Loucy (cell line): ENCODE measurements around the gene EFCAB8.

ENCODE experiments used
- H2AFZ ChIP-seq: fragments of 200-600 bp; sonication (generic); 2 replicates; pipeline ENCODE4 v1.6.0; 2016; ENCODE audit warnings: antibody characterized with exemption, mild to moderate bottlenecking, low read length, moderate library complexity
- H3F3A ChIP-seq: fragments of 200-600 bp; 2 replicates; pipeline ENCODE4 v1.6.0; 2016; ENCODE audit warnings: antibody characterized with exemption, low read depth, mild to moderate bottlenecking
- H3K27me3 ChIP-seq: fragments of 200-600 bp; sonication (generic); 2 replicates; pipeline ENCODE4 v1.6.1; 2014; ENCODE audit warnings: low read length, mild to moderate bottlenecking; ENCODE audit not compliant: insufficient read depth, poor library complexity, severe bottlenecking
- H3K36me3 ChIP-seq: fragments of 200-600 bp; sonication (generic); 2 replicates; pipeline ENCODE4 v1.6.1; 2016; ENCODE audit warnings: low read length; ENCODE audit not compliant: insufficient read depth
- H3K4me1 ChIP-seq: fragments of 200-600 bp; sonication (generic); 2 replicates; pipeline ENCODE4 v1.5.1; 2014; ENCODE audit warnings: low read length, mild to moderate bottlenecking; ENCODE audit not compliant: insufficient read depth, poor library complexity, severe bottlenecking
- H3K4me2 ChIP-seq: fragments of 200-600 bp; sonication (generic); 2 replicates; pipeline ENCODE4 v1.6.0; 2014; ENCODE audit warnings: antibody characterized with exemption, low read length, low read depth, mild to moderate bottlenecking; ENCODE audit not compliant: poor library complexity, severe bottlenecking
- H3K4me3 ChIP-seq: fragments of 200-600 bp; sonication (generic); 2 replicates; pipeline ENCODE4 v1.5.1; 2014; ENCODE audit warnings: low read length, mild to moderate bottlenecking, mixed read lengths; ENCODE audit not compliant: poor library complexity, severe bottlenecking
- H3K79me2 ChIP-seq: fragments of 200-600 bp; sonication (generic); 2 replicates; pipeline ENCODE4 v1.6.1; 2014; ENCODE audit warnings: low read length; ENCODE audit not compliant: insufficient read depth
- H3K9ac ChIP-seq: fragments of 200-600 bp; sonication (generic); 2 replicates; pipeline ENCODE4 v1.6.0; 2014; ENCODE audit warnings: mild to moderate bottlenecking, low read depth, low read length, moderate library complexity; ENCODE audit not compliant: poor library complexity, severe bottlenecking
- H3K9me2 ChIP-seq: fragments of 200-600 bp; sonication (generic); replicated peaks from 2 replicates; pipeline ENCODE4 v1.6.1; 2016; ENCODE audit warnings: low read depth, low read length, mixed read lengths
- H3K9me3 ChIP-seq: fragments of 200-600 bp; sonication (generic); 2 replicates; pipeline ENCODE4 v1.6.1; 2014; ENCODE audit warnings: mild to moderate bottlenecking, antibody characterized with exemption, low read length, low read depth; ENCODE audit not compliant: insufficient read depth
- H4K20me1 ChIP-seq: fragments of 200-600 bp; sonication (generic); 2 replicates; pipeline ENCODE4 v1.6.0; 2014; ENCODE audit warnings: antibody characterized with exemption, low read length, mild to moderate bottlenecking; ENCODE audit not compliant: insufficient read depth, poor library complexity, severe bottlenecking
- EZH2phosphoT487 ChIP-seq: fragments of 200-600 bp; IDR thresholded peaks from 2 replicates; pipeline ENCODE4 v1.6.1; 2018; ENCODE audit warnings: antibody characterized with exemption, mild to moderate bottlenecking, moderate library complexity, borderline replicate concordance
- TF ChIP-seq, protein P1 (sequence below): fragments of 200-600 bp; sonication (generic); conservative IDR thresholded peaks from 2 replicates; pipeline ENCODE4 v1.5.1; 2014; ENCODE audit warnings: mild to moderate bottlenecking, antibody characterized with exemption, low read length

Gene EFCAB8

DNA sequence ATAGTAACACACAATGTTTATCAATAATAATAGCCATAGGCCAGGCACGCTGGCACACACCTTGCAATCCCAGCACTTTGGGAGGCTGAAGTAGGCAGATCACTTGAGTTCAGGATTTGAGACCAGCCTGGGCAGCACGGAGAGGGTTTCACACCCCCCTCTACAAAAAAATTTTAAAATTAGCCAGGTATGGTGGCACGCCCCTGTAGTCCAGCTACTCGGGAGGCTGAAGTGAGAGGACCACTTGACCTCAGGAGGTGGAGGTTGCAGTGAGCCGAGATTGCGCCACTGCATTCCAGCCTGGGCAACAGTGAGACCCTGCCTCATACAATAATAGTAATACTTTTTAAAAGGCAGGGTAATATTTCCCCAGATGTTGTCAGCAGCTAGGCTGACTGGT, 46.8 kb upstream of the EFCAB8 start:
- no peak overlapping the region for H2AFZ ChIP-seq
- no peaks in the 10 kb centered on the region for H3K4me1 ChIP-seq
- H3K9me2 ChIP-seq = no peaks in the 10 kb centered on the region
- H3K79me2 ChIP-seq = no peaks in the 10 kb centered on the region
- H3K4me2 ChIP-seq = no peak overlapping the region
- H3K27me3 ChIP-seq = no peaks in the 10 kb centered on the region
- peaks cover under 1% of the 10 kb centered on the region for H4K20me1 ChIP-seq
- H3K36me3 ChIP-seq = peaks cover 41% of the 10 kb centered on the region; the same call in 1 of the 2 replicates
- peaks cover 5% of the 10 kb centered on the region; the same call in 1 of the 2 replicates for H3F3A ChIP-seq
- no peak overlapping the region for H3K4me3 ChIP-seq
- TF ChIP-seq EZH2phosphoT487 = no peak
- TF ChIP-seq, protein P1, sequence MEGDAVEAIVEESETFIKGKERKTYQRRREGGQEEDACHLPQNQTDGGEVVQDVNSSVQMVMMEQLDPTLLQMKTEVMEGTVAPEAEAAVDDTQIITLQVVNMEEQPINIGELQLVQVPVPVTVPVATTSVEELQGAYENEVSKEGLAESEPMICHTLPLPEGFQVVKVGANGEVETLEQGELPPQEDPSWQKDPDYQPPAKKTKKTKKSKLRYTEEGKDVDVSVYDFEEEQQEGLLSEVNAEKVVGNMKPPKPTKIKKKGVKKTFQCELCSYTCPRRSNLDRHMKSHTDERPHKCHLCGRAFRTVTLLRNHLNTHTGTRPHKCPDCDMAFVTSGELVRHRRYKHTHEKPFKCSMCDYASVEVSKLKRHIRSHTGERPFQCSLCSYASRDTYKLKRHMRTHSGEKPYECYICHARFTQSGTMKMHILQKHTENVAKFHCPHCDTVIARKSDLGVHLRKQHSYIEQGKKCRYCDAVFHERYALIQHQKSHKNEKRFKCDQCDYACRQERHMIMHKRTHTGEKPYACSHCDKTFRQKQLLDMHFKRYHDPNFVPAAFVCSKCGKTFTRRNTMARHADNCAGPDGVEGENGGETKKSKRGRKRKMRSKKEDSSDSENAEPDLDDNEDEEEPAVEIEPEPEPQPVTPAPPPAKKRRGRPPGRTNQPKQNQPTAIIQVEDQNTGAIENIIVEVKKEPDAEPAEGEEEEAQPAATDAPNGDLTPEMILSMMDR = no peak
- H3K9ac ChIP-seq = no peak overlapping the region
- H3K9me3 ChIP-seq = no peaks in the 10 kb centered on the region

DNA sequence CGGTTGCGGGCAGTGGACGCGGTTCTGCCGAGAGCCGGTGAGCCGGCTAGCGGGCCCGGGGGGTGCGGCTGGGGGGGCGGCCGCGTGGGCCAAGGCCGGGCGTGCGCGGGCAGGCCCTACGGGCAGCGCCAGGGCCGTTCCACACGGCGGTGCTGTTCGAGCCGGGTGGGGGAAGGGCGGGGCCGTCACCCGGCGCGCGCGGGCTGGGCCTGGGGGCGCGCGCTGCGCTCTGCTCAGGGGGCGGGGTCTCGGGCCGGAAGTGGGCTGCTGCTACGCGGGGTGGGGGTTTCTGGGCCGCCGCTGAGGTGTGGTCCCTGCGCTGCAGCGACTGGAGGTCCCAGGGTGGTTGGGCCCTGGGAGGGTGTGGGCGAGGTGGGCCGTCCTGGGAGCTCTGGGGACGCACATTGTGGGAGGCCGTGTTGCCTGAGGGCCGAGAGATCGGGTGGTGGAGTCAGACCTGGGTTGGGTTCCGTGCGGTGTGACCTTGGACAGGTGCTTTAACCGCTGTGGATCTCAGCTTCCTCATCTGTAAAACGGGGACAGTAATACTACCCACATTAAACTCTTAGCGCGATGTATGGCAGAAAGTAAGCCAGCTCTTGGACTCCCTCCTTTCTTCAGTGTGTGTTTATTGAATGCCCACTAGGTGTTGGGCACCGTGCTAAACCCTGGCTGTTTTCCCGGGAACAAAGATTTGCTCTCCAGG, 38.6 kb upstream of the EFCAB8 start:
- Histone ChIP-seq H3K9me3 (no peaks in the 10 kb centered on the region), H3K4me3 (peak overlapping the region; percentile 97), H3K36me3 (no peaks in the 10 kb centered on the region), H3F3A (no peaks in the 10 kb centered on the region), H3K4me2 (peak overlapping the region; percentile 78), H3K79me2 (peaks cover 53% of the 10 kb centered on the region), H2AFZ (peak overlapping the region; percentile 66; the same call in 1 of the 2 replicates), H3K9ac (peak overlapping the region; percentile 89), H3K27me3 (peaks cover 4% of the 10 kb centered on the region), H3K4me1 (peaks cover 36% of the 10 kb centered on the region), H3K9me2 (no peaks in the 10 kb centered on the region), H4K20me1 (peaks cover 51% of the 10 kb centered on the region)
- TF ChIP-seq, protein P1 = peak; percentile 4; the same call in 1 of the 2 replicates
- TF ChIP-seq EZH2phosphoT487 = no peak

DNA sequence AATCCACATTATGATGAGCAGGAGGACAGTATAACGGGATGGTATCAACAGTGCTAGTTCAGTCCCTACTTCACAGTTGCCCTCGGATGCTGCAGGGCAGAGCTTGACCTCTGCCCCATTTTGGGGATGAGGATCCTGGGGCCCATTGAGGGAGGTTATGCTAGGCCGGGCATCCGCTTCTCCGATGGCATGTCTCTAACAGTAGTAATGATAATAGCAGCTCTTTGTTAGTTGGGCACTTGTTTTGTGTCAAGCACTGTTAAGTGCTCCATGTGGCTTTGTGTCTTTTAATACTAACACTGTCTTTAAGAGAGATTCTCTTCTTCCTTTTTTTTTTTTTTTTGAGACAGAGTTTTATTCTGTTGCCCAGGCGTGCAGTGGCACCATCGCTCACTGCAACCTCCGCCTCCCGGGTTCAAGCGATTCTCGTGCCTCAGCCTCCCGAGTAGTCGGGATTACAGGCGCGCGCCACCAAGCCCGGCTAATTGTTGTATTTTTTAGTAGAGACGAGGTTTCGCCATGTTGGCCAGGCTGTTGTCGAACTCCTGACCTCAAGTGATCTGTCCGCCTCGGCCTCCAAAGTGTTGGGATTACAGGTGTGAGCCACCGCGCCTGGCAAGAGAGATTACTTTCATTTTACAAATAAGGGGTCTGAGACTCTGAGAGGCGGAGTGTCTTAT, 37.9 kb upstream of the EFCAB8 start:
- H3K4me2 ChIP-seq = peak overlapping the region; percentile 78
- TF ChIP-seq, protein P1 = no peak; the same call in 1 of the 2 replicates
- TF ChIP-seq EZH2phosphoT487 = no peak
- H3F3A ChIP-seq = no peaks in the 10 kb centered on the region
- peaks cover 57% of the 10 kb centered on the region for H4K20me1 ChIP-seq
- peaks cover 36% of the 10 kb centered on the region for H3K4me1 ChIP-seq
- H3K79me2 ChIP-seq = peaks cover 60% of the 10 kb centered on the region
- peaks cover 4% of the 10 kb centered on the region for H3K27me3 ChIP-seq
- peak overlapping the region; percentile 89 for H3K9ac ChIP-seq
- peaks cover 2% of the 10 kb centered on the region; the same call in 1 of the 2 replicates for H3K36me3 ChIP-seq
- peak overlapping the region; percentile 97 for H3K4me3 ChIP-seq
- no peak overlapping the region for H2AFZ ChIP-seq
- no peaks in the 10 kb centered on the region for H3K9me3 ChIP-seq
- H3K9me2 ChIP-seq = no peaks in the 10 kb centered on the region
